Measurements from ENCODE around the gene CBY1. TPM values are rescaled to one million over a fixed set of nuclear protein-coding genes. Genes with fewer than 3 reads are reported as not detected.
A peak's percentile ranks its signal among the peaks of the same experiment; 100 is the strongest.

CBY1 gene
- total RNA-seq, 1 donor from 2014 or later, result 53.5 TPM

DNA sequence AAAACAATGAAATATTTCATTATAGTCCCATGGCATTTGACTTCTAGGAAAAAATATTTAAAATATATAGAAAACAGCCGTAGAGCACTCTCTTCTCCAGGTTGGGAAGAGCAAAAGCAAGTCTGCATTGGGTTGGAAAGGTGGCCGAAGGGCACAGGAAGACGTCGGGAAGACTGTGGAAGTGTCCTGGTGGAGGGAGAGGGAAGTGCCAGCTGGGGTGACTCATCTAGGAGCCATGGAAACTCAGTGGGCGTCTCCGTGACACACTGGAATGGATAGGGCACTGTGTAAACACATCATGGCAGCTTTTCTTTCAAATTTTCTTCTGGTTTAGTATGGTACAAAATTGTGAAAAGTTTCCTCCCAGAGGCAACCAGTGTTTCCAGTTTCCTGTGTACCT, 62.0 kb downstream of the CBY1 start:
- H3K36me3 Mint-ChIP-seq, result peaks cover 23% of the 10 kb centered on the region
- no peaks in the 10 kb centered on the region for H3K27me3 Mint-ChIP-seq
- no peak overlapping the region for H3K4me3 Mint-ChIP-seq
- peaks cover 18% of the 10 kb centered on the region for H3K4me1 Mint-ChIP-seq (ENCODE audit: unreplicated experiment)
- TF ChIP-seq, protein P1, sequence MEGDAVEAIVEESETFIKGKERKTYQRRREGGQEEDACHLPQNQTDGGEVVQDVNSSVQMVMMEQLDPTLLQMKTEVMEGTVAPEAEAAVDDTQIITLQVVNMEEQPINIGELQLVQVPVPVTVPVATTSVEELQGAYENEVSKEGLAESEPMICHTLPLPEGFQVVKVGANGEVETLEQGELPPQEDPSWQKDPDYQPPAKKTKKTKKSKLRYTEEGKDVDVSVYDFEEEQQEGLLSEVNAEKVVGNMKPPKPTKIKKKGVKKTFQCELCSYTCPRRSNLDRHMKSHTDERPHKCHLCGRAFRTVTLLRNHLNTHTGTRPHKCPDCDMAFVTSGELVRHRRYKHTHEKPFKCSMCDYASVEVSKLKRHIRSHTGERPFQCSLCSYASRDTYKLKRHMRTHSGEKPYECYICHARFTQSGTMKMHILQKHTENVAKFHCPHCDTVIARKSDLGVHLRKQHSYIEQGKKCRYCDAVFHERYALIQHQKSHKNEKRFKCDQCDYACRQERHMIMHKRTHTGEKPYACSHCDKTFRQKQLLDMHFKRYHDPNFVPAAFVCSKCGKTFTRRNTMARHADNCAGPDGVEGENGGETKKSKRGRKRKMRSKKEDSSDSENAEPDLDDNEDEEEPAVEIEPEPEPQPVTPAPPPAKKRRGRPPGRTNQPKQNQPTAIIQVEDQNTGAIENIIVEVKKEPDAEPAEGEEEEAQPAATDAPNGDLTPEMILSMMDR (conservative IDR thresholded peaks at IDR 0.05), result peak; percentile 69
- H3K9me3 Mint-ChIP-seq, result no peaks in the 10 kb centered on the region
- no peak for DNase-seq (ENCODE audit: extremely low spot score, unreplicated experiment)
- H3K27ac Mint-ChIP-seq, result peak overlapping the region; percentile 34

GRCh38 chr22:38719196-38719595, 62.8 kb downstream of the CBY1 start:
- Mint-ChIP-seq H3K4me3 (no peak overlapping the region), H3K27ac (no peak overlapping the region), H3K4me1 (ENCODE audit: unreplicated experiment) (peaks cover 12% of the 10 kb centered on the region), H3K36me3 (peaks cover 20% of the 10 kb centered on the region), H3K27me3 (no peaks in the 10 kb centered on the region), H3K9me3 (no peaks in the 10 kb centered on the region)
- TF ChIP-seq, protein P1 (conservative IDR thresholded peaks at IDR 0.05), result no peak
- DNase-seq (ENCODE audit: extremely low spot score, unreplicated experiment), result no peak

DNA sequence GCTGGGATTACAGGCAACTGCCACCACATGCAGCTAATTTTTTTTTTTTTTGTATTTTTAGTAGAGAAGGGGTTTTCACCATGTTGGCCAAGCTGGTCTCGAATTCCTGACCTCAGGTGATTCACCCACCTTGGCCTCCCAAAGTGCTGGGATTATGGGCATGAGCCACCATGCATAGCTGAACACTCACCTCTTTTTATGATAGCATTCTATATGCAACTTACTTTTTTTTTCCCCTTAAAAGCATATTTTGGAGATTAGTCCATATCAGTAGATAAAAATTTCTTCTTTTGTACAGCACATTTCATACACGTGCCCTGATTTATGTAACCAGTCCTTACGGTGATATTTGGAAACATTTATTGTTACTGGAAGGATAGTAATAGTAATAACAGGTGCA, 63.9 kb downstream of the CBY1 start:
- Mint-ChIP-seq H3K9me3 (no peaks in the 10 kb centered on the region), H3K4me1 (ENCODE audit: unreplicated experiment) (peaks cover under 1% of the 10 kb centered on the region), H3K27me3 (no peaks in the 10 kb centered on the region), H3K36me3 (peaks cover 28% of the 10 kb centered on the region), H3K27ac (no peak overlapping the region), H3K4me3 (no peak overlapping the region)
- TF ChIP-seq, protein P1 (conservative IDR thresholded peaks at IDR 0.05), result no peak
- no peak for DNase-seq (ENCODE audit: extremely low spot score, unreplicated experiment)

GRCh38 chr22:38721551-38721950, 65.1 kb downstream of the CBY1 start:
- Mint-ChIP-seq H3K36me3 (peaks cover 27% of the 10 kb centered on the region), H3K4me1 (ENCODE audit: unreplicated experiment) (no peaks in the 10 kb centered on the region), H3K9me3 (no peaks in the 10 kb centered on the region), H3K4me3 (no peak overlapping the region), H3K27me3 (no peaks in the 10 kb centered on the region), H3K27ac (no peak overlapping the region)
- DNase-seq (ENCODE audit: extremely low spot score, unreplicated experiment), result no peak
- TF ChIP-seq, protein P1 (conservative IDR thresholded peaks at IDR 0.05), result no peak

Other genes starting within 250 kb of the CBY1 start
- gene KCNJ4, start 201.4 kb upstream of the CBY1 start, total RNA-seq (ENCODE audit: low replicate concordance), result 1.3 and 2.0 TPM in 2 replicates
- gene KDELR3, start 188.5 kb upstream of the CBY1 start, total RNA-seq (ENCODE audit: low replicate concordance), result 10.6 and 24.2 TPM in 2 replicates
- gene DDX17, start 150.3 kb upstream of the CBY1 start, total RNA-seq (ENCODE audit: low replicate concordance), result 377 and 531 TPM in 2 replicates
- 2.5 and 5.6 TPM in 2 replicates for gene DMC1, start 86.5 kb upstream of the CBY1 start, total RNA-seq (ENCODE audit: low replicate concordance)
- gene FAM227A, start 246 bp upstream of the CBY1 start, total RNA-seq (ENCODE audit: low replicate concordance), result 5.0 and 11.2 TPM in 2 replicates
- gene TOMM22, start 25.3 kb downstream of the CBY1 start, total RNA-seq (ENCODE audit: low replicate concordance), result 80.8 and 91.6 TPM in 2 replicates
- gene JOSD1, start 44.3 kb downstream of the CBY1 start, total RNA-seq (ENCODE audit: low replicate concordance), result 43.4 and 51.8 TPM in 2 replicates
- 47.1 and 60.1 TPM in 2 replicates for gene GTPBP1, start 49.3 kb downstream of the CBY1 start, total RNA-seq (ENCODE audit: low replicate concordance)
- 43.5 and 70.5 TPM in 2 replicates for gene SUN2, start 99.4 kb downstream of the CBY1 start, total RNA-seq (ENCODE audit: low replicate concordance)
- 23.9 and 31.5 TPM in 2 replicates for gene DNAL4, start 137.5 kb downstream of the CBY1 start, total RNA-seq (ENCODE audit: low replicate concordance)
- 5.9 and 6.9 TPM in 2 replicates for gene NPTXR, start 187.4 kb downstream of the CBY1 start, total RNA-seq (ENCODE audit: low replicate concordance)
- 93.5 and 116 TPM in 2 replicates for gene CBX6, start 215.6 kb downstream of the CBY1 start, total RNA-seq (ENCODE audit: low replicate concordance)